ENCODE results near the gene KRT7.

DNA sequence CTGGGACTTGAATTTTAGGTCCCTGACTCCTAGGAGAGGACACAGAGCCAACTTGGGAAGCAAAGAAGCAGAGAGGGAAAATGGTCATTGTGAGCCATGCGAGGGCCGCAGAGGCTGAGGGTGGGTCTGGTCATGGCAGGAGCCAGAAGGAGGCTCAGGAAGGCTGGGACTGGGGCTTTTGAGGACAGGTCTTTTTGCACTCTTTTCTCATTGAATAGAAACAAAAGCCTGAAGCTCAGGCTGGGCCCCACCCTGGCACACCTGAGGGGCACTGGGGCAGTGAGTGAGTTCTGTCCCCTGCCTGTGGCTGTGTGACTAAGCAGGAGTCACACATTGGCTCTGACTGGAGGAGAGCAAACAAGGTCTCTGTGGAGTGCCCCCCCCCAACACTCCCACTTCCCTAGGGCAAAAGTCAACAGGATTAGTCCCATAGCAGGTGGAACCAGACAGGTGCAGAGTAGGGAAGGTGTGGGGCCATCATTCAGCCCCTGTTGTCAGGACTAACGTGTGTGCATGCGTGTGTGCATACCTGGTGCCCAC lies 2.8 kb downstream of the KRT7 start:
- TF ChIP-seq, protein P1, sequence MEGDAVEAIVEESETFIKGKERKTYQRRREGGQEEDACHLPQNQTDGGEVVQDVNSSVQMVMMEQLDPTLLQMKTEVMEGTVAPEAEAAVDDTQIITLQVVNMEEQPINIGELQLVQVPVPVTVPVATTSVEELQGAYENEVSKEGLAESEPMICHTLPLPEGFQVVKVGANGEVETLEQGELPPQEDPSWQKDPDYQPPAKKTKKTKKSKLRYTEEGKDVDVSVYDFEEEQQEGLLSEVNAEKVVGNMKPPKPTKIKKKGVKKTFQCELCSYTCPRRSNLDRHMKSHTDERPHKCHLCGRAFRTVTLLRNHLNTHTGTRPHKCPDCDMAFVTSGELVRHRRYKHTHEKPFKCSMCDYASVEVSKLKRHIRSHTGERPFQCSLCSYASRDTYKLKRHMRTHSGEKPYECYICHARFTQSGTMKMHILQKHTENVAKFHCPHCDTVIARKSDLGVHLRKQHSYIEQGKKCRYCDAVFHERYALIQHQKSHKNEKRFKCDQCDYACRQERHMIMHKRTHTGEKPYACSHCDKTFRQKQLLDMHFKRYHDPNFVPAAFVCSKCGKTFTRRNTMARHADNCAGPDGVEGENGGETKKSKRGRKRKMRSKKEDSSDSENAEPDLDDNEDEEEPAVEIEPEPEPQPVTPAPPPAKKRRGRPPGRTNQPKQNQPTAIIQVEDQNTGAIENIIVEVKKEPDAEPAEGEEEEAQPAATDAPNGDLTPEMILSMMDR (IDR thresholded peaks at IDR 0.05) = no peak
- TF ChIP-seq POLR2A (IDR thresholded peaks at IDR 0.05) = peak in 1 of 3 donors; percentile 39

Data from body of pancreas (tissue), 4 donors.